Stimulated activated CD8-positive, alpha-beta memory T cell treated with anti-CD3 and anti-CD28 coated beads, Interleukin-12 subunit alpha, Interleukin-12 subunit beta, amount 100 ng/mL, for 24 hours (primary cell): ENCODE measurements around the gene ADPRM.

Experiments
- DNase-seq: peaks from one replicate; pipeline ENCODE4 v3.0.0-alpha.2; 2020; ENCODE audit errors: extremely low read depth

The ADPRM gene

DNA sequence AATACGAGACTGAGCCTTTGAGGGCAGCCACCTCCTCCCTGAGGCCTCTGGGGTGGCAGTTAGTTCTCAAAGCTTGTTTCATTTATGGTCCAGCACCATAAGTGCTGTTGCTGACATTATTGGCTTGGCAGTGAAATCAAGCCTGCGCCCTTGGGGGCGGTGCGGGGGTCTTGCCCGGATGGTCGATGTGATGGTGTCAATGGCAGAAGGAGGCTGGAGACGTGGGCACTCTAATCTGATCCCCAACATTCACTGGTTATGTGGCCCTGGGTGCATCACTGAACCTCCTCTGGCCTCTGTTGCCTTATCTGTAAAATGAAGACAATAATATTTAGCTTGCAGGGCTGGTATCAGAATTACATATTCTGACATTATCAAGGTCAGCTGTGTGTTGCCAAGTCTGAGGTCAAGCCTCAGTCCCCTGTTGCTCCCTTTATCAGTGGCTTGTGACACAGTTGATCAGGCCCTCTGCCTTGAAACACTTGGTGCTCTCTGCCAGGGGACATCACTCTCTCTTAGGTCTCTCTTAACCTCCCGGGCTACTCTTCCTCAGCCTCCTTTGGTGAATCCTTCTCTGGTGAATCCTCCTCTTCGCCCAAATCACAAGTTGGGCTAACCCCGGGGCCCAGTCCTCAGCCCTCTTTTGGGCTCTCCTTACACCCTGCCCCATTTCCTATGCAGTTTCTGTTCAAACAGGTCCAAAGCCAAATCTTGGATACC lies 44.2 kb downstream of the ADPRM start:
- DNase-seq = no peak

DNA sequence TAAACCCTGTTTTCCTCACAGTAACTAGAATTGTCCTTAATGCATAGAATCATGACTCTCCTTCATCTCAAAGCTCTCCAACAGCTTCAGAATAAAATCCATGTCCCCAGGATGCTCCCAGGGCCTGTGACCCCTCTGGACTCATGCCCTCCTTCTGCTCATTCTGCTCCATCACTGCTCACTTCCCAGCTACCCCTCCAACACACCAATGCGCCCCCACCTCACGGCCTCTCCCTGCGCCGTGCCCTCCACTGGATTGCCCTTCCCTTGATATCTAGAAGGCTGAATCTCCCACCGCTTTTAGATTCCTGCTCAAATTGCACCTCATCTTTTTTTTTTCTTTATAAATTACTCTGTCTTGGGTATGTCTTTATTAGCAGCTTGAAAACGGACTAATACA lies 45.0 kb downstream of the ADPRM start:
- no peak for DNase-seq

DNA sequence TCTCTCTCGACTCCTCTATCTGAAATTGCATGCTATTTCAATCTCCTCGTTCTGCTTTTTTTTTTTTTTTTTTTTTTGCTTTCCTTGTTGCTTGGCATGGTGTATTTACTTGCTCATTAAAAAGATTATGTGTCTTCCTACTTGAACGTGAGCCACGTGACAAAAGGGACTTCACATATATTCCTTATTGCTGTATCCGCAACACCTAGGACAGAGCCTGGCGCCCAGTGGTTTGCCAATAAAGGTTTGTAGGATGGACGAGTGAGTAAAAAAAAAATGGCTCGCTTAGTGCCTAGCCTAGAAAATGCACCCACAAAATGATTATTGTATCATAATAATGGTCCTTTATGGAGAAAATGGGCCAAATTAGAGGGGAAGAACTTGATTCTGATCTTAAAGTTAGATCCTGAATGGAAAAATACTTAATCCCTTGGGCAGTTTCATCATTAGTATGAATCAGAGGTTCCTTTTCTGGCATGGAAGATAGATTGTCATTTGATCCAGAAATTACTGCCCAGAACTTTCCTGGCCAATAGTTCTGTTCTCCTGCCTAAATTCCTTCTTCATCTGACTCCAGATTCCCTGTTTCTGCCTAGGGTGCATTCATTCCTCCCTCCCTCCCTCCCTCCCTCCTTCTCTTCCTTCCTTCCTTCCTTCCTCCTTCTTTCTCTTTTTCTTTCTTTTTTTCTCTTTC lies 46.1 kb downstream of the ADPRM start:
- no peak for DNase-seq

DNA sequence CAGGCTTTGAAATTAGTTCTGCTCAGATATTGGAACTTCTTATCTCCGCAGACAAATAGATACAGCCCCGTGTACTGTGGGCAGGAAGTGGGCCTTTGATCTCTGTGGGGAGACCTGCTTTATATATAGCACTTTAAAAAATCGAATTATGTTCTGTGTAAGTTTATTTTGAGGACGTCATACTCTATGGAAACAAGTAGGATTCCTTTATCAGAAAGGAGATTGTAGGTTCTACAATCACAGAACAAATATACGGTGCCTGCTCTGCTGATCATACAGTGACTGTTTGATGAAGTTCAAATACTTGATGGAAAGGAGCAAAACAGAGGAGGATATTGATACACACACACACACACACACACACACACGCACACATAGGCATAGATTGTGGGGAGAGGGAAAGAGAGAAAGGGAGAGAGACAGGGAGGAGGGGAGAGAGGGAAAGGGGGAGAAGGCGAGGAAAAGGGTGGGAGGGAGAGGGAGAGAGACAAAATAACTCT lies 47.2 kb downstream of the ADPRM start:
- DNase-seq = no peak

DNA sequence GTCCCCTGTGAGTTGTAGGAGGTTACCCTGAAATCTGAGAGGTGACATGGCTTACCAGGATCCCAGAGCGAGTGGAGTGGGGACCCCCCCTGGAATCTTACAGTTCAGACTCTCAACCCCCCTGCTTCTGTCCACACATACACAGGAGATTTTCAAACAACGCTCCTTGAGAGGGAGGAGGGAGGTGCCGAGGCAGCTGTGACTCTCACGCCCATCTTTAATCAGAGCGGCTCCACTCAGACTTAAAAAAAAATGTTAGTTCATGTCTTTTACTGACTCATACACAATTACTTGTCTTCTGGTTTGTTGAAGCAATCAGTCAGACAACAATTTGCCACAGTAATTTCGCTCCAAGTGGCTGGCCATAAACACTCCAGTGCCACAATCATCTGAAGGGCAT lies 47.8 kb downstream of the ADPRM start:
- DNase-seq = no peak

DNA sequence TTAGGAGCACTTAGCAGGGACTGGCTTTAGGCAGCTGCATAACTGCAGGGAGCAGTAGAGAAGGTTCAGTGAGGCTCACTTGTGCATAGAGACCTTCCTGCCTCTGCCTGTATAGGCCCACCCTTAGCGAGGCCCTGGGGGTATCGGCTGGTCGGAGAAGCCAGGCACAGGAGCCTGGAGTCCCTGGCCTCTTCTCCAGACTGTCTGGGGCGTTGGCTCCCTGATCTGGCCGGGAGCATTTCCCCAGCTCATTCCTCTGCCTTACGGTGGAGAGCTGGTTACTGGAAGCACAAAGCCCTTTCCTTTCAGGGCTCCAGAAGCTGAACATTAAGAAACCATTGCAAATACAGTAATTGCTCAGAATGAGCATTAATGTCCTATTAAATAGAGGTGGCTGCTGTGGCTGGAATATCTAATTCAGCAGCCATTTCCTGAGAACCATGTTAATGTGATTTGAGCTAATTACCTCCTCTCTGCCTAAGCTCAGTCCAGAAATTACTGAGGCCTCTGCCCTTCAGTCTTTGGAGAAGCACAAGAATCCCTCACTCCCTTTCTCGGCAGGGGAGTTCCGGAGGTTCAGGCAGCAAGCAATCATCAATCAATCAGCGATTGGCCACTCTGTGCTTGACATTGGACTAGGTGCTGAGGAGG lies 51.3 kb downstream of the ADPRM start:
- no peak for DNase-seq

DNA sequence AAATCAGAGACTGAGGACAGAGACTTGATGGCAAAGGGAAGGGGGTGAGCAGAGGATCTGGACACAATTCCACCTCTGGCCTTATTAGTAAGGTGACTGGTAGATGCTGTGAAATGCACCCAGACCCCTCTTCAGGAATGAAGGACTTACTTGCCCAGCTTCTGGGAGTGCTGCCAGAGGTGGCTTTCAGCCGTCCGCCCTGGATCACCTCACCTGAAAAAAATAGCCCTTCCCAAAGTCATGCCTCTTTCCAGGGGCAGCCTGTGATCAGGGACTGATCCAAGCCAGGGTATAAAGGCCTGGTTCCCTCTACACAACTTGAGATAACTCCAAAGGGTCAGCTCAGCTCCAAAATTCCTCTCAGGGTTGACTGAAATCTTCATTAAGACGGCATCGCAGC lies 52.8 kb downstream of the ADPRM start:
- DNase-seq = no peak

DNA sequence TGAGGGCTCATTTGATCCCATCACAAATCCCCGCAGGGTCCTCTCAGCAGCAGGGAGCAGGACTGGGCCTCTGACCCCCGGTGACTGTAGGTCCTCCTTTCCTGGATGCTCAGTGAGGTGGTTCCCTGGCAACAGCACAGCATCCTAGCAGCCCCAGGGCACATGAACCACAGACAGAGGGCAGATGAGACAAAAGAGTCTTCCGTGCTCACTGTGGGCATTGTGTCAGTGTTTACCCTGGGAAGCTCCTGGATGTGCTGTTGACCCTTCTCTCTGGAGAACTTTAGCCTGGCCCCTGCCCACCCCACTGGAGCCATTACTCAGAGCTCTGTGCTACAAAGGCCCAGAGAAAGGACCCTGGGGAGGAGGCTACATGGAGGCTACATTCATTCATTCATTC lies 54.2 kb downstream of the ADPRM start:
- DNase-seq = no peak

DNA sequence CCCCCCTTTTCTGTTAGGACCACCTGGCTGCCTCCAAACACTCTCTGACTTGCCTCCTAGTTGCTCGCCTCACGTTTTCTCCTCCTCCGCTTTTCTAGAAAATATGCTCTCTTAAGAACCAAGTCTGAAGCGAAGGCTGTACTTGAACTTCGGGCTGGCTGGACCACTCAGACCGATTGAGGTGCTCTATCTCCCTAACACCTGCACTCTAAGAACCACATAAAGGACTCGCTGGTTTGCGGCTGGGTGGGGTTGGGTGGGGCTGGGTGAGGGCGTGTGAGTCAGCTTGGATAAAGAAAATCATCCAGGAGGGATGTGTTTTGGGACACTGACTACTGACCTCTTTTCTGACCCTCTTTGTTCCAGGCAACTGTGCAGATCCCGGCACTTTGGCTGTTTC lies 55.3 kb downstream of the ADPRM start:
- no peak for DNase-seq

DNA sequence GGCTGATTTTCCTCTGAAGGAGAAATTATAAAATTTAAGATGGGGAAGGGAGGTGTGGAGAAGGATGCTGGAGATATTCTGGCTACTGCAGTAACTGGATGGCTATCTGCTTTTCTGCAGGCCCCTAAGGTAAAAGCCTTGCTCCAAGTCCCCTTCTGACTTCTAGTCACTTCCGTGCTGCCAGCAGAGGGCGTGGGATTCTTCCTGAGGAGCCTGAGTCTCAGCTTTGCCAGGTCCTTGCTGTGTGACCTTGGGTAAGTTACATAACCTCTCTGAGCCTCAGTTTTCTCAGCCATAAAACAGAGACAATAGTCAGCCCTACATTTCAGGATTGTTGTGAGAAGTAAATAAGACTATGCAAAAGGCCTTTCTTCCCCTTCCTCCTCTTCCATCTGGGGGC lies 56.7 kb downstream of the ADPRM start:
- DNase-seq = no peak

DNA sequence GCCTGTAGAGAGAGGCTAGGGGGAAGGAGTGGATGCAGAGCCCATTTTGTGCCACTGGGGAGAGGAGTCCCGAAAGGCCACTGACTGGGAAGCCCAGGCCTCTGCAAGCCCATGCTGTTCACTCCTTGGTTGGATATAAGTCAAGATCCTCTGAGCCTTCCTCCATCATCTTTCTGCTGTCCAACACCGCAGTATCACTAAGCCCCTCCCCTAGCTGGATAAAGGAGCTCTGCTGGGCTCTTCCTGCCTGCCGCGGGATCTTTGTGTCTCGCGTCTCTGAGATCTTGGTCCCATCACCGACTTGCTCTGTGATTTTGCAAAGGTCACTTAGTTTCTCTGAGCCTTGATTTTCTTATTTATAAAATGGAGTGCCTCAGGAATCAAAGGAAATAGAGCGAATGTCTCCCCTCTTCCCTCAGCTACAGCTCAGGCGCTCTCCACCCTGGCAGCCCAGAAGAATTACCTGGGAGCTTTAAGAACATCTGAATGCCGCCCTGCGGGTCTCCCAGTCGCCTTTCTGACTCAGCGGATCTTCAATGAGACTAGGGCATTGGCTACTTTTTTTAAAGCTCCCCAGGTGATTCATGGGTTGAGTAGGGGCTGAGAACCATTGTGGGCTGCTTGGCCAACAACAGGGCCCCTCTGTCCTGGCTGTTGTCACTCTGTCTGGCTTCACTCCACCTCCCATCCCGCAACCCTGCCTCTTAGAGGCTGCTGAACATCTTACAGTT lies 57.6 kb downstream of the ADPRM start:
- DNase-seq = no peak

DNA sequence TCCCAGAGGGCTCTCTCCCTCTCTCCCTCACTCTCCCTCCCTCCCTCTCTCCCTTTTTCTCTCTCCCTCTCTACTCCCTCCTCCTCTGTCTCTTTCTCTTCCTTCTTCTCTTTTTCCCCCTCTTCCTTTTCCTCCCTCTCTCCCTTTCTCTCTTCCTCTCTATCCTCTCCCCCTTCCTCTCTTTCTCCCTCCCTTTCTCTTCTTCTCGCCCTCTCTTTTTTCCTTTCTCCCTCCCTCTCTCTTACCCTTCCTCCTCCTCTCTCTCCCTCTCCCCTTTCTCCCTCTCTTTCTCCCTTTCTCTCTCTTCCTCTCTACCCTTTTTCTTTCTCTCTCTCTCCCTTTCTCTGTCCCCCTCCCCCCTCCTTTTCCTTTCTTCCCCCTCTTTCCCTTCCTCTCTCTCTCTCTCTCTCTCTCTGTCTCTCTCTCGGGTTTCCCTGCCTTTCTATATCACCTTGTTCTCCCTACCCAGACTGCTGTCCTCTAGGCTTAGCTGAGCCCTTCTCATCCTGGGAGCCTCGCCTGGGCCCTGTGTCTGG lies 58.3 kb downstream of the ADPRM start:
- DNase-seq = no peak

DNA sequence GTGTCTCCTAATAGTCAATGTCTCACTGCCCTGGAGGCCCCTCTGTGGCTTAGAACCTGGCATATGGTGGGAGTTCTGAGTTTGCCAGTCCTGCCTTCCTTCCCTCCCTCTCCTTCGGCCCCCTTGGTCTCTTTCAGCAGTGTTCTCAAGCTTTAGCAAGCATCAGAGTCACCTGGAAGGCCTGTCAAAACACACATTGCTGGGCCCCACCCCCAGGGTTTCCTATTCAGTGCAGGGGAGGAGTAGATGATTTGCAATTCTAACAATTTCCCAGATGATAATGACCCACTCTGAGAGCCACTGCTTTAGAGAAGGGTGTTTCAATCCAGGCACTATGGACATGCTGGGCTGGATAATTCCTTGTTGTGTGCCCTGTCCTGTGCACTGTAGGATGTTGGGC lies 58.8 kb downstream of the ADPRM start:
- no peak for DNase-seq

DNA sequence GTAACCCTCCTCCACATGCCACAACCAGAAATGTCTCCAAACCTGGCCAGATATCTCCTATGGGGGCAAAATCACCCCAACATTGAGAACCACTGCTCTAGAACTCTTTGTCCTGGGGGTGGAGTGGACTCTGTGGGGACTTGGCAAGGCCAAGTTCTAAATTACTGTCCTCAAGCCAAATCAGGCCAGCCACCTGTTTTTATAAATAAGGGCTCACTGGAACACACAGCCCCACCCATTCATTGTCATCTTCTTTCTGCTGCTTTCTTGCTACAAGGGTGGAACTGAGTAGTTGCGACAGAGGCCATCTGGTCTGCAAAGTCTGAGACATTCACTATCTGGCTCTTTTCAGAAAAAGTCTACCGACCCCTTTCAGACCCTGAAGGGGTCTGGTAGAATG lies 59.2 kb downstream of the ADPRM start:
- no peak for DNase-seq

DNA sequence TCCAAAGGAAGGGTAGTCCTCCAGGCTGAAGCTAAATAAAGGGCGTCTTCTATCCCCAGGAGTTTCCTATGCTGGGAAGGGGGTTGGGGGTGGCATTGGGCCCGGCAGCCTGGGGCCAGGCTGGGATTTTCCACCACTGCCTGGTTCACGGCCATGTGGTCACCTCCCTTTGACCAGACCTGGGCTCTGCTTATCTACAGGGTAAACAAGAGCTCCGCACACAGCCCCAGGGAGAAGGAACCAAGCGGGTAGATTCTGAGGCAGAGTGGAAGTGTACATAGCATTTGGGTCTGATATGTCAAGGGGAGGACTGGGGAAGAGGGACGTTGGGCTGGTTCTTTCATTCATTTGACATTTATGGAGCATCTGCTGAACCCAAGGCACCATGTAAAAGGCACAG lies 59.7 kb downstream of the ADPRM start:
- DNase-seq = no peak

DNA sequence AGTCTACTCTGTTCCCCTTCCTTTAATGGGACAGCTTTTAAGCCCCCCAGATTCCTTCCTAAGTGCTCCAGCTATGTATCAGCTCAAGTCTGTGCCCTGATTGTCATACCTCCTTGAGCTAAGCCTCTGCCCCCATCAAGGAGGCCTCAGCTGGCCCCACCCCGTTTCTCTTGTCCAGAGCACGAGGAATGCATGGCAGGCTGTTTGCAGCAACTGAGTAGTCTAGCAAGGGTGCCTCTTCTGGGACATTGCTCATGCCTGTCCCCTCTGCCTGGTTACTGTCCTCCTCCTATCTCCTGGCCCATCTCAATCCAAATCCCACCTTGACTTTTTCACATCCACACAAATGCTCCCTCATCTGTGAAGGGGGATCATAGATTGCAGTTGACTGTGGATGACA lies 60.3 kb downstream of the ADPRM start:
- DNase-seq = no peak

DNA sequence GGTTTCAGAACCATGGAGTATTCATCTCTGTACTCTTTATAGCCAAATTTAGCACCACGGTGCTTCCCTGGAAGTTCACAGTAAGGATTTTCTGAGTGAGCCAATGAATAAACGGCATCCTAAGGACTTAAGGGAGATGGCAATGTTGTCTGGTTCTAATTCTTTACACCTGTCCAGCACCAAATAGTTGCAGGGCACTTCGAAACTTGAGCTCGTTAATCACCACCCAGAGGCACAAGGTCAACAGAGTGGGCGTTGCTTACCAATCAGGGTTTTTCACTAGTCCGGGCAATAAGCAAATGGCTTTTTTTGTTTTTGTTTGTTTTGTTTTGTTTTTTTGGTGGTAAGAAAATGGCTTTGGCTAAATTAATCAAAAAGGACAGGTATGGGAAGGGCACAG lies 60.7 kb downstream of the ADPRM start:
- no peak for DNase-seq
